ENCODE results near the gene RPL41.

GRCh38 chr12:56104109-56104814, 12.2 kb upstream of the RPL41 start, which contains the start of gene PA2G4:
- TF ChIP-seq CTCF (conservative IDR thresholded peaks at IDR 0.05; ENCODE audit: low read depth, low read length), result no peak
- TF ChIP-seq EZH2phosphoT487 (IDR thresholded peaks at IDR 0.05; ENCODE audit: borderline replicate concordance, low read length), result no peak
